DND-41 (cell line): ENCODE data around the gene C1orf35.
A peak's percentile ranks its signal among the peaks of the same experiment; 100 is the strongest.

Source experiments
- ATAC-seq: fragments of 200-7000 bp; cut with Tn5 transposase; 3 replicates; pipeline ENCODE4 v1.9.1; 2021; ENCODE audit warnings: low read depth; ENCODE audit not compliant: insufficient read depth
- DNase-seq: peaks from one replicate; pipeline ENCODE4 v3.0.0-alpha.2; 2020
- H2AFZ ChIP-seq: 2 replicates; pipeline ENCODE4 v1.6.0; 2012; ENCODE audit warnings: low read depth, low read length
- H3K27ac ChIP-seq: 2 replicates; pipeline ENCODE4 v1.5.1; 2012; ENCODE audit warnings: low read length, inconsistent platforms
- H3K27me3 ChIP-seq: fragments of 200-600 bp; sonication (generic); 2 replicates; pipeline ENCODE4 v1.6.0; 2012; ENCODE audit warnings: low read length, mild to moderate bottlenecking, inconsistent platforms; ENCODE audit not compliant: insufficient read depth, poor library complexity
- H3K36me3 ChIP-seq: 2 replicates; pipeline ENCODE4 v1.5.1; 2012; ENCODE audit warnings: low read length, inconsistent platforms; ENCODE audit not compliant: insufficient read depth
- H3K4me1 ChIP-seq: 2 replicates; pipeline ENCODE4 v1.5.1; 2012; ENCODE audit warnings: mild to moderate bottlenecking, low read length; ENCODE audit not compliant: insufficient read depth
- H3K4me2 ChIP-seq: 2 replicates; pipeline ENCODE4 v1.6.0; 2012; ENCODE audit warnings: mild to moderate bottlenecking, moderate library complexity, low read length, inconsistent platforms; ENCODE audit not compliant: insufficient read depth
- H3K4me3 ChIP-seq, 2 experiments: fragments of 200-600 bp in 1 of 2; shearing (Covaris generic) in 1 of 2; 2 replicates each; pipeline ENCODE4 v1.5.1; 2012 to 2016; ENCODE audit warnings: inconsistent platforms in 2 of 2, low read length in 2 of 2, mild to moderate bottlenecking in 2 of 2, low read depth in 1 of 2, moderate library complexity in 1 of 2
- H3K79me2 ChIP-seq: 2 replicates; pipeline ENCODE4 v1.6.0; 2012; ENCODE audit warnings: low read length, inconsistent platforms; ENCODE audit not compliant: insufficient read depth
- H3K9ac ChIP-seq: 2 replicates; pipeline ENCODE4 v1.6.0; 2012; ENCODE audit warnings: low read depth, mild to moderate bottlenecking, inconsistent platforms, low read length, moderate library complexity
- H3K9me3 ChIP-seq: 2 replicates; pipeline ENCODE4 v1.5.1; 2012; ENCODE audit warnings: low read length, moderate library complexity, mild to moderate bottlenecking, inconsistent platforms; ENCODE audit not compliant: insufficient read depth, severe bottlenecking
- H4K20me1 ChIP-seq: 2 replicates; pipeline ENCODE4 v1.6.0; 2012; ENCODE audit warnings: low read length; ENCODE audit not compliant: insufficient read depth
- EZH2 ChIP-seq: IDR thresholded peaks from 3 replicates; pipeline ENCODE4 v1.6.1; 2012; ENCODE audit warnings: borderline replicate concordance, low read depth, mild to moderate bottlenecking, moderate library complexity, low read length, inconsistent platforms; ENCODE audit not compliant: severe bottlenecking
- TF ChIP-seq, protein P1 (sequence below): IDR thresholded peaks from 2 replicates; pipeline ENCODE4 v1.5.1; 2012; ENCODE audit warnings: borderline replicate concordance, low read length, moderate library complexity, mild to moderate bottlenecking; ENCODE audit not compliant: poor library complexity, severe bottlenecking; ENCODE audit errors: extremely low read depth

C1orf35 gene

DNA sequence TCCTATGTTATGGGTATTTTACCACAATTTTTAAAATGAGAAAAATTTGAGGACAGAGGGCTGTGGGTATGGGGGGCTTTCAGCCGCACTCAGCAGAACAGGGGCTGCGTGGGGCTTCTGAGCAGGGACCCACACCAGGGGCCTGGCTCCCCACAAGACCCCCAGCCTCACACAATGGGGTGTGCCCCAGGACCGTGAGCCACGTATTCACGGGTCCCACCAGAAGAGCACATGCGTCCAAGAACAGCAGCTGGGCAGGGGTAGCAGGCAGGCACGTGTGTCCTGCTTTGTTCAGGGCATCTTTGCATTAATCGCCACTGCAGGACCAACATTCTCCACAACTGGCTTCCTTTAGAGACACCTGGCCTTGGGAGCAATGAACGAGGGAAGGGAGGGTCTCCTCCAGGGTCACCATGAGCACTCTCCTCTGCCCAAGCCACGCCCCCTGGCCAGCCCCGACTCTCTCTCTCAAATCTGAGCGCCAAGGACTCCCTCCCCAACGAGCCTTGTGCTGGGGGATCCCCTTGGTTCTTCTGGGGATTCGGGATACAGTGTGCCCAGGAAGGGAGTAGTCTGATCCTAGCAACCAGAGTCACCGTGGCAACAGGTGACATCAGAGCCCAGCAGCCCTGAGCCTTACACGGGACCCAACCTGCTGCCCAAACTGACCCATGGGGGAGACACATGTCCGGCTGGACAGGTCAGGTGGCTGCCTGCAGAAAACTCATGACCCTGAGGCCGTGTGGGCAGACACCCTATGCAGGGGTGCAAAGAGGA is 28.0 kb downstream of the C1orf35 start:
- Histone ChIP-seq H2AFZ (no peak overlapping the region), H4K20me1 (peaks cover 55% of the 10 kb centered on the region), H3K4me1 (peaks cover 6% of the 10 kb centered on the region; the same call in 1 of the 2 replicates), H3K79me2 (peaks cover 9% of the 10 kb centered on the region), H3K36me3 (no peaks in the 10 kb centered on the region), H3K4me2 (no peak overlapping the region), H3K4me3 (no peak overlapping the region), H3K9me3 (no peaks in the 10 kb centered on the region), H3K27me3 (no peaks in the 10 kb centered on the region), H3K27ac (no peak overlapping the region), H3K9ac (no peak overlapping the region)
- no peak for TF ChIP-seq EZH2
- TF ChIP-seq, protein P1, sequence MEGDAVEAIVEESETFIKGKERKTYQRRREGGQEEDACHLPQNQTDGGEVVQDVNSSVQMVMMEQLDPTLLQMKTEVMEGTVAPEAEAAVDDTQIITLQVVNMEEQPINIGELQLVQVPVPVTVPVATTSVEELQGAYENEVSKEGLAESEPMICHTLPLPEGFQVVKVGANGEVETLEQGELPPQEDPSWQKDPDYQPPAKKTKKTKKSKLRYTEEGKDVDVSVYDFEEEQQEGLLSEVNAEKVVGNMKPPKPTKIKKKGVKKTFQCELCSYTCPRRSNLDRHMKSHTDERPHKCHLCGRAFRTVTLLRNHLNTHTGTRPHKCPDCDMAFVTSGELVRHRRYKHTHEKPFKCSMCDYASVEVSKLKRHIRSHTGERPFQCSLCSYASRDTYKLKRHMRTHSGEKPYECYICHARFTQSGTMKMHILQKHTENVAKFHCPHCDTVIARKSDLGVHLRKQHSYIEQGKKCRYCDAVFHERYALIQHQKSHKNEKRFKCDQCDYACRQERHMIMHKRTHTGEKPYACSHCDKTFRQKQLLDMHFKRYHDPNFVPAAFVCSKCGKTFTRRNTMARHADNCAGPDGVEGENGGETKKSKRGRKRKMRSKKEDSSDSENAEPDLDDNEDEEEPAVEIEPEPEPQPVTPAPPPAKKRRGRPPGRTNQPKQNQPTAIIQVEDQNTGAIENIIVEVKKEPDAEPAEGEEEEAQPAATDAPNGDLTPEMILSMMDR: no peak
- ATAC-seq: no peak
- no peak for DNase-seq

DNA sequence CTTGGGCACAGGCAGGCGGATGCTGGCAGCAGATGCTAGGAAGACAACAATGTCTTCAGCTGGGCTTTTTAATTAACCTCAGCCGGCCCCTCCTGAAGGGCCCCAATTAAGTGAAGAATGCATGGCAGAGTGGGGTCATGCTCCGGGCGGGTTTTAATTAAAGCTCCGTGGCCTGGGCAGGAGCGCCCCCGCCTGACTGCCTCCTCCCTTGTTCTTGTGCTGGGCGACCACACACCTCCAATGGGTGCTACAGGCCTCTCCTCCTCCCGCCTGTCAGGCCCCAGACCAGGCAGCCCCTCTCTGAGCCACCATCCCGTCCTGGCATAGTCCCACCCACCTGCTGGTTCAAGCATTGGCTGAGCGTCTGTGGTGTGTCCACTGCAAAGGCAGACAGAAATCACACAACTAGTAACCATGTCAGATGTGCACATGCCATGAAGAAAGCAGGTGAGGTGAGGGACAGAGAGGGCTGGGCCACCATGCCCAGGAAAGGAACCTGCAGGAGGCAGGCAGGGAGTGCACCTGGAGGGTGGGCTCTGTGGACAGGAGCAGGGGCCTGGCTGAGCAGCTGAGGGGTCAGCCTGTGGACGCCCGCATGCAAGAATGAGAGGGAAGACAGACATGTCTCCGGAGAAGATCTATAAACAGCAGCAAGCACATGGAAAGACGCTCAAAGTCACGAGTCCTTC is 29.1 kb downstream of the C1orf35 start:
- no peak overlapping the region for H3K9ac ChIP-seq
- H3K36me3 ChIP-seq: no peaks in the 10 kb centered on the region
- no peaks in the 10 kb centered on the region for H3K27me3 ChIP-seq
- H4K20me1 ChIP-seq: peaks cover 46% of the 10 kb centered on the region
- H3K4me3 ChIP-seq: no peak overlapping the region
- no peak for DNase-seq
- no peaks in the 10 kb centered on the region for H3K79me2 ChIP-seq
- no peak overlapping the region for H3K27ac ChIP-seq
- no peak overlapping the region for H2AFZ ChIP-seq
- H3K4me1 ChIP-seq: no peaks in the 10 kb centered on the region
- no peaks in the 10 kb centered on the region for H3K9me3 ChIP-seq
- no peak overlapping the region for H3K4me2 ChIP-seq
- ATAC-seq: no peak
- no peak for TF ChIP-seq EZH2
- TF ChIP-seq, protein P1: peak; percentile 5

DNA sequence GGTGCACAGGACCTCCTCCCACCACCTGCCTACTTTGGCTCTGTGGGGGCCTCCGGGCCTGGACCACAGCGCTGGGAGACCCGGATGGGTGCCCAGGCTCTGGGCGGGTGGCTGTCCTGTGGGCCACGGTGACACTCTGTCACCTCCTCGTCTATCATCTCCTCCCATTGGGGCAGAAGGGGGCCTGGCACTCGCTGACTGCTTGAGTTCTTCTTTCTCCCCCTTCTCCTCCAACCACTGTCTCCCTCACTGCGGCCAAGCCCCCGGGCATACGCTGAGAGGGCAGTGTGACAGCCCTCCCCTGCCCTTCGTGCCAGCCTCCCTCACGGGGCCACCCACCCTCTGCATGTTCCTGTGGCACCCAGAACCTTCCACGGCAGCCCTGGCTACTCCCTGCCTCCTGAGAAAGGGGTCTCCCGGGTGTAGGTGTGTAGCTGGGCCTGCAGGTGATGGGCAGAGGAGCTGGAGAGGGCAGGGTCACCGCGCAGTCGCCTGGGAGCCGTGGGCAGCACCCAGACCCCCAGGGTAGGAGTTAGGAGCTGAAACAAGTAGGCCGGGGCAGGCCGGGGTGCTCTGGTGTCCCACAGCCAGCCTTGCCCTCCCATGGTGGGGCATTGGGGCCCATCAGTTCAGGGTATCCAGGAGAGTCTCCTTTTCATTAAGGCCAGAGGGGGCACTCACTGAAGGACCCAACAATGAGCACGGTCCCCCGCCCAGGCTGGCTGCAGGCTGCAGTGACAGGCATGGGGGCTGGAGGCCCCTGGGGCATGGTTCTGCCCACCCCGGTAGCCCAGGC is 29.9 kb downstream of the C1orf35 start:
- Histone ChIP-seq H4K20me1 (peaks cover 42% of the 10 kb centered on the region), H3K4me2 (no peak overlapping the region), H2AFZ (no peak overlapping the region), H3K9ac (no peak overlapping the region), H3K4me1 (no peaks in the 10 kb centered on the region), H3K9me3 (no peaks in the 10 kb centered on the region), H3K4me3 (no peak overlapping the region), H3K79me2 (no peaks in the 10 kb centered on the region), H3K27me3 (no peaks in the 10 kb centered on the region), H3K36me3 (no peaks in the 10 kb centered on the region), H3K27ac (no peak overlapping the region)
- no peak for DNase-seq
- TF ChIP-seq, protein P1: no peak
- TF ChIP-seq EZH2: no peak
- no peak for ATAC-seq
